NCI-H748 (cell line): ENCODE data around the gene CCR9.

Source experiments
- DNase-seq: peaks from one replicate; lab custom pipeline; 2025; ENCODE audit not compliant: unreplicated experiment; lab: John Stamatoyannopoulos, UW

Gene CCR9

GRCh38 chr3:45907769-45908705 lies 21.7 kb downstream of the CCR9 start:
- no peak for DNase-seq

GRCh38 chr3:45908761-45909160 lies 22.4 kb downstream of the CCR9 start:
- DNase-seq, result no peak

- DNase-seq, result no peak
Observed at GRCh38 chr3:45909542-45909941, 23.2 kb downstream of the CCR9 start.

GRCh38 chr3:45910892-45911291 lies 24.5 kb downstream of the CCR9 start:
- no peak for DNase-seq

- DNase-seq, result no peak
Observed at GRCh38 chr3:45911511-45912226, 25.3 kb downstream of the CCR9 start.

GRCh38 chr3:45912435-45912834 lies 26.1 kb downstream of the CCR9 start:
- DNase-seq, result no peak

- no peak for DNase-seq
Observed at GRCh38 chr3:45914362-45915058, 28.2 kb downstream of the CCR9 start.

GRCh38 chr3:45915059-45915439 lies 28.7 kb downstream of the CCR9 start:
- no peak for DNase-seq

GRCh38 chr3:45915518-45916231 lies 29.3 kb downstream of the CCR9 start:
- DNase-seq, result no peak

GRCh38 chr3:45917146-45917898 lies 31.0 kb downstream of the CCR9 start:
- peak; percentile 33 for DNase-seq

GRCh38 chr3:45921158-45922038 lies 35.1 kb downstream of the CCR9 start:
- DNase-seq, result no peak

GRCh38 chr3:45922039-45922326 lies 35.6 kb downstream of the CCR9 start:
- no peak for DNase-seq

- DNase-seq, result no peak
Observed at GRCh38 chr3:45922950-45923590, 36.7 kb downstream of the CCR9 start.

- no peak for DNase-seq
Observed at GRCh38 chr3:45923755-45924154, 37.4 kb downstream of the CCR9 start.

- no peak for DNase-seq
Observed at GRCh38 chr3:45927881-45928280, 41.5 kb downstream of the CCR9 start.

- peak; percentile 12 for DNase-seq
Observed at GRCh38 chr3:45929042-45929679, 42.8 kb downstream of the CCR9 start.

- no peak for DNase-seq
Observed at GRCh38 chr3:45931496-45931895, 45.2 kb downstream of the CCR9 start.

- DNase-seq, result no peak
Observed at GRCh38 chr3:45932112-45932511, 45.8 kb downstream of the CCR9 start.

GRCh38 chr3:45933591-45933990 lies 47.2 kb downstream of the CCR9 start:
- no peak for DNase-seq
